HG03139 (cell line): ENCODE results near the gene UBE2N.
"Not testable (repeated sequence)": the region's sequence is repeated elsewhere in the genome, so short reads cannot be mapped to it uniquely, and the experiment has no call there.

Experiments used
- ATAC-seq: cut with Tn5 transposase; IDR thresholded peaks from one replicate; pipeline ENCODE4 v1.9.1; 2021; ENCODE audit not compliant: unreplicated experiment

Gene UBE2N

GRCh38 chr12:93415723-93416464, 25.9 kb downstream of the UBE2N start:
- no peak for ATAC-seq

- no peak for ATAC-seq
Measured at GRCh38 chr12:93413064-93413463, 28.7 kb downstream of the UBE2N start.

- not testable (repeated sequence) for ATAC-seq
Measured at GRCh38 chr12:93412396-93412795, 29.4 kb downstream of the UBE2N start.

- ATAC-seq, result not testable (repeated sequence)
Measured at GRCh38 chr12:93411060-93411459, 30.7 kb downstream of the UBE2N start.

GRCh38 chr12:93409343-93410187, 32.2 kb downstream of the UBE2N start:
- ATAC-seq, result not testable (repeated sequence)

GRCh38 chr12:93408813-93409212, 32.9 kb downstream of the UBE2N start:
- no peak for ATAC-seq

GRCh38 chr12:93407963-93408283, 33.8 kb downstream of the UBE2N start:
- ATAC-seq, result no peak

- no peak for ATAC-seq
Measured at GRCh38 chr12:93407054-93407962, 34.4 kb downstream of the UBE2N start.

GRCh38 chr12:93404961-93405849, 36.5 kb downstream of the UBE2N start:
- ATAC-seq, result no peak

GRCh38 chr12:93403988-93404803, 37.6 kb downstream of the UBE2N start:
- ATAC-seq, result no peak

- no peak for ATAC-seq
Measured at GRCh38 chr12:93402333-93403311, 39.1 kb downstream of the UBE2N start.

GRCh38 chr12:93399183-93399863, 42.4 kb downstream of the UBE2N start:
- ATAC-seq, result peak; percentile 83

- ATAC-seq, result no peak
Measured at GRCh38 chr12:93397412-93397811, 44.3 kb downstream of the UBE2N start.

GRCh38 chr12:93393425-93393824, 48.3 kb downstream of the UBE2N start:
- ATAC-seq, result no peak

GRCh38 chr12:93390549-93391297, 51.0 kb downstream of the UBE2N start:
- no peak for ATAC-seq

- ATAC-seq, result no peak
Measured at GRCh38 chr12:93390031-93390430, 51.7 kb downstream of the UBE2N start.

- ATAC-seq, result no peak
Measured at GRCh38 chr12:93387780-93388179, 54.0 kb downstream of the UBE2N start.
